HG03442 (cell line): ENCODE data around the gene SLC38A4.
A peak's percentile ranks its signal among the peaks of the same experiment; 100 is the strongest.
"Not testable (repeated sequence)": the region's sequence is repeated elsewhere in the genome, so short reads cannot be mapped to it uniquely, and the experiment has no call there.

ENCODE experiments used
- ATAC-seq: cut with Tn5 transposase; IDR thresholded peaks from one replicate; pipeline ENCODE4 v1.9.1; 2021; ENCODE audit warnings: mild to moderate bottlenecking, moderate library complexity; ENCODE audit not compliant: unreplicated experiment

SLC38A4 gene

DNA sequence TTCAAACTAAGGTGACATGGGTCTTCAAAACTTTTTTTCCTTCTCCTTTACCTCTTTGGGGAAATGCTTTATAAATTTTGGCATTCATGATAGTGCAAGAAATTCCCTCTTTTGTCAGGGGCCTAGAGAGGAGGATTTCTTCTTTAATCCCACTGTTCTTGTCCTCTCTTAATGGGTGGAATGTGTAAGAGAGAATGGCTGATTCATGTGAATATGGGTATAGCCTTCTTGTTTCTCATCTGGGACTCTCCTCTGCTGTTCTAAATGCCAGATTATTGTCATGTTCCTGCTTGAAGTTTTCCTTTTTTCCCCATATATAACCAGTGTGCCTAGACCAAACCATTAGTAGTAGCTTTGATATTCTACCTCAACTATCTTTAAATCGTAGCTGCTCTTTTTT, 46.7 kb downstream of the SLC38A4 start:
- no peak for ATAC-seq

DNA sequence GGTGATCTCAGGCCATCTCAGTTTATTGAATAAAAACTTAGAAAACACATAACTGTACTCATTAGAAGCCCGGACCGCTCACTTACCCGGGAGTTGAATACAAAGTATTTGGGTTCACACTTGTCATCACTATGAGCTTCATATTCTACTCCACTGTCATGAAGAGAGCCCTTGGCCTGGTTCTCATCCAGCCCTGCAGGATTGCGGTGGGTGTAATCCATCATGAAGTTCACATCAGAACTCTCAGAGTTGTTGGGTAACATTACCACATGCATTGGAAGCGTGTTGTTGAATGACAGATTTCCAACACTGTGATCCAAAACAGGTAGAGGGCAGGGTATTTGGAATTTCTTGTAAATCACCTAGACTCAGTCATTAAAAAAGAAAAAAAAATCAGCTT, 47.4 kb downstream of the SLC38A4 start:
- ATAC-seq, result no peak

DNA sequence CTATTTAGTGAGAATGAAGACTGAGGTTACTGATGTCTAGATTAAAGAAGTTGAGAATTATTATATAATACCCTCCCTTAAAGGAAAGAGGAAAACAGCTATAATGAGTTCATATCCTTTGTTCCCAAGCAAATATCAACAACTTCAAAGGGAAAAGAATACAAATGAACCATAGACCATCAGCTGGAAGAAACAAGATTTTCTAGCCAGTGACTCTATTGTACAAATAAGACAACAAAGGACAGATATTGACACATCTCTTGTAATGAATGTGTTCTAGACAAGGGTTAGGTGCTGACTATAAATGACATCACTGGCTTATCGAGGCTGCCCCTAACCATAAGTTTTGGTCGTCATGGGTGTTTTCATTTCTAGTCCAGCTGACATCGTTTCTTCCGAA, 48.2 kb downstream of the SLC38A4 start:
- no peak for ATAC-seq

DNA sequence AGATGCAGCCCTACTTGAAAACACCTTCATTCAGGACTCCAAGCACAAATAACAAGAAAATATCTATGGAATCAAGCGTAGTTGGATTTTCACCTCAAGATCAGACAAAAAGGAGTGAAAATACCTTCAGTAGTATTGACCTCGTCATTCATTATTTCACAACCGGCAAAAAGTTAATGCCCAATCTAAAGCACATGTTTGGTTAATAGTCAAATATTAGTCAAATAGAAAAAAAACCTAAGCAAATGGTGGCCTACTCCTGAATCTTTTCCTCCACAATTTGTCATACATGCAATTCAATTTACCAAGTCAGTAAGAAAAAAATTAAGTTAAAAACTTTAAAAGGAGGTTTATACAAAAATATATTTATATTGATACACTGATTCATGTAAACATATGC, 50.0 kb downstream of the SLC38A4 start:
- no peak for ATAC-seq

DNA sequence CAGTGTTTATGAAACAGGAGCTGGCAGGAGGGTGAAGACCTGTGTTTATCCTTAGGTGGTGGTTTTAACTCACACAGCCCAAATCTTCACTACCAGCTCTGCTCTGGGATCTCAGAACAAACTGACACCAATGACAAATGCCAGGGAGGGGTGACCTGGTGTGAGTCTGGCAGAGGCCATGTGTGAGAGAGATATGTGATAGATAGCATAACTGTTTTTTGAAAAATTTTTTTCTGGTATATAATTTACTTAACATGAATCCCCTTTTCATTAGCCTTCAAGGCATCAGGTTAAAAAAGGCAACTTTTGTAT, 51.5 kb downstream of the SLC38A4 start:
- ATAC-seq, result no peak

DNA sequence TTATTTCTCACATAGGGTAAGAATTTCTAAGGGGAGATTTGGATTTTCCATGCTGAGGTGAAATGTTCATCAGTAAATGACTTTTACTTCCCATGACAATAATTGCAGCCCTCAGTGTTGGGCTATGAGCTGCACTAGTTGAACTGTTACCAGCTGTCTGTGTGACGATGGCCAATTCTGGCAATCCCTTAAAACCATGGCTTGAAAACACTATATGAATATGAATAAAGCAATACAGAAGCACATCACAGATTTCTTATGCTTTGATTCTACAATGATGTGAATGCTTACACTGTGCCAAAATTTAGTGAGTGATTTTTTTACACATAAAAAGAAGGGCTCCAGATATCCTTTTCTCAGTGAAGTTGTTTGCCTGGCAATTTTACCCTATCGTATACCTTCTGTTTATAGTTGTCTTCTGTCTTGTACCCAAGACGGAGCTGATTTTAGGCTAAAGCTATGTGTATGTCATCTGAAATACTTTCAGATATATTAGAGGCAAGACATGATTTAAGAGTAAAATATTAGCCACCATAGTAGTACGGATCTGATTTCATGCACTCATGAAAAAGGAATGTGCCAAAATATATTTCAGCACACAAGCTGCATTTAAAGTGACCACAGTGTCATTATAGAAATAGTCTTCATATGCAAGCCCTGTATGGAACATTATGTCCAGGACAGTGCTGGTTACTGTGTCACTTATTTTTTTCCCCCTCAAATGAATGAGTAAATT, 52.0 kb downstream of the SLC38A4 start:
- ATAC-seq, result no peak

DNA sequence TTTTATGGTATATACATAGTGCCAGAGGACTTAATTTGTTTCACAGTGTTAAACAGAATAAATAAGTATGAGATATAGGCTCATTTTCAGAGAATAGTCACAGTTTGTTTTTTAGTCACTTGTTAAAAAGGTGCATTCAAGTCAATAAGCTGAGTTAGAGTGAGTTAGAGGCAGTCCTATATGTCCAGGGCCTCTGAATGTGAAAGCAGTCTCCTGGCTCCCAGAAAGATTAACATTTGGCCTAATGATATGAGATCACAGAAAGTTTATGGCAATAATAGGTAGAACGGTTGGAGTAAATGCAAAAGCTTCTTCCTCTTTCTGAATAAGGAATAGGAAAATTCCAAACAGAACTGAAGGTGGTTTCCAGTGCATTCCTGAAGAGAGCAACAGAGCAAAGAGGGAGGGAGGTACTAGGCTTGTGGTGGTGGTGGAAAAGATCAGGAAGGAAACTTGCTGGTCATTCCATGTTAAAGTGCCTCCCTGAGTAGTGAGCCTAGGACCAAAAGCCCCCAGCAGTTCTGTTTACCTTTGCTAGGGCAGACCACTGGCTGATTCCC, 54.4 kb downstream of the SLC38A4 start:
- ATAC-seq, result no peak

DNA sequence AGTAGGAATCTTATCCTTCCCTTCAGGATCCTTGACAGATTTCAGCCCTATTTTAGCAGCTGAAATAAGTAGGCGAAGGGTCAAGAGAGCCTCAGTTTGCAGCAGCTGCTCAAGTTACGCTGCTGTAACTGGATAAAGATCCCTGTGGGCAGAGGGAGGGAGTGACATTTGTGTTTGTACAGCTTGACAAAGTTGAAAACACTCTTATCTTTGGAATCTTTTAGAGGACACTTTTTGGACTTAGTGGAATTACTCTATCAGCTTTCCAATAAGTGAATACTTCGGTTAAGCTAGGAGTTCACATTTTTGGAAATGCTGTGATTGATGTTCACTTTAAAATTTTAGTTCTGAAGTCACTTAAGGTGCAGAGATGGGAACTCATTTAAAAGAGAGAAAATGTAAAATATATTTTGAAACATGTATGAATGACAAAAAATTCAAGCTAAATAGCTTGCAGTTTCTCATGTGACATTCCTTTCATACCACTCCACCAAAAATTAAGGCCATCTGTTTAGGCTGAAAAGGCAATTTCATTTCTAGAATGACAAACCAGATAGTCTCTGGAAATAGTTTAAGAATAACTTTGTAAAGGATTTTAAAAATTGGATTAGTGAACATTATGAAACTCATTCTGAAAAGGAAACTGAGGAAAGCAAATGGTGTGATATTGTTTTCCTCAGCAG, 55.2 kb downstream of the SLC38A4 start:
- no peak for ATAC-seq

DNA sequence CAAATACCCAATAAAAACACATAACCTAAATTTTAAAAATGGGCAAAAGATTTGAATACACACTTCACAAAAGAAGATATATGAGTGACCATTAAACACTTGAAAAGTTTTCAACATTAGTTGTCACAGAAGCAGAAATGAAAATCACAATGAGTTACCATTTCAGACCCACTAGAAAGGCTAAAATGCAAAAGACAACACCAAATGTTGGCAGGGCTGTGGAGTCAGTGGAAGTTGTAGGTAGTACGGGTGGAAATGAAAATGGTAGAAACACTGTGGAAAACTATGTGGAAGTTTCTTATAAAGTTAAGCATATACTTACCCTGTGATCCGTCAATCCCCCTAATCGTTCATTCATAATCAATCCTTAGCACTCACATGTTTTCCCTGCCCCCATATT, 61.8 kb downstream of the SLC38A4 start:
- no peak for ATAC-seq

DNA sequence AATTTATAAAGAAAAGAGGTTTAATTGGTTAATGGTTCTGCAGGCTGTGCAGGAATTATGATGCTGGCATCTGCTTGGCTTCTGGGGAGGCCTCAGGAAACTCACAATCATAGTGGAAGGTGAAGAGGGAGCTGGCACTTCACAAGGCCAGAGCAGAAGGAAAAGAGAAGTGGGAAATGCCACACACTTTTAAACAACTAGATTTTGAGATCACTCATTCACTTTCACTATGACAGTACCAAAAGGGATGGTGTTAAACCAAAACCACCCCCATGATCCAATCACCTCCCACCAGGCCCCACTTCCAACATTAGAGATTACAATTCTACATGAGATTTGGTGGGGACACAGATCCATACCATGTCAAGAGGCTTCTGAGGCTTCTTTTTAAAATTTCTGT, 62.6 kb downstream of the SLC38A4 start:
- peak; percentile 66 for ATAC-seq

DNA sequence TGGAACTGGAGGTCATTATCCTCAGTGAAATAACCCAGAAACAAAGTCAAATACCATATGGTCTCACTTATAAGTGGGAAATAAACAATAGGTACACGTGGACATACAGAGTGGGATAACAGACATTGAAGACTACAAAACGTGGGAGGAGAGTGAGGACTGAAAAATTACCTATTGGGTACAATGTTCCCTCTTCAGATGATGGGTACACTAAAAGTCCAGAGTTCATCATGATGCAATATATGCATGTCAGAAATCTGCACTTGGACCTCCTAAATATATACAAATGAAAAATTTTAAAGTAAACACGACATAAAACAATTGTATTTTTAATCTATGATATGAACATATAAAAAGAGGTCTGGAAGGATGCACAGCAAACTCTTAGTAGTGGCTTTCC, 71.2 kb downstream of the SLC38A4 start:
- ATAC-seq, result no peak

DNA sequence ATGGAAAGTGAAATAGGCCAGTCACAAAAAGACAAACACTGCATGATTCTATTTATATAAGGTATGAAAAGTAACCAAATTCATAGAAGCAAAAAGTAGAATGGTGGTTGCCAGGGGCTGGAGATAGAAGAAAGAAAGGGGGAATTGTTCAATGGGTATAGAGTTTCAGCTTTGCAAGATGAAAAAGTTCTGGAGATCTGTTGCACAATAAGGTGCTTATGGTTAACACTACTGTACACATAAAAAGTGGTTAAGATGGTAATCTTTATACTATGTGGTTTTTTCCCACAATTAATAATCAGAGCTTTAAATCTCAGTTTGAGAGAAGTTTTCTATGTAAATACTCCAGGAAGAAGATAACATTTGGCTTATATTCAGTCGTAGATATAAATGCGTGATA, 73.4 kb downstream of the SLC38A4 start:
- no peak for ATAC-seq

DNA sequence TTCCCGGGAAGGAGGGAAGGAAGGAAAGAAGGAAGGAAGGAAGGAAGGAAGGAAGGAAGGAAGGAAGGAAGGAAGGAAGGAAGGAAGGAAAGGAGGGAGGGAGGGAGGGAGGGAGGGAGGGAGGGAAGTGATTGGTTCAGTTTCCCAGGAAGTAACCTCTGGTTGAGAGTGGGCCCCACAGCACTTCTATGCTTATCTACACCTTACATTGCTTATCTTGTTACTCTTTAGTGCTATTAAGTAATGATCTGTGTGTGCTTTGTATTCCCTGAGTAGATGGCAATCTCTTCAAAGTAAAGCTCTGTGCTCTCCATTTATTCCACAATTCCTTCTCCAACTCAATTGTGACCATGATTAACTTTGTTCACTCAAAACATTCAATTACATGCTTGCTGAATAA, 74.6 kb downstream of the SLC38A4 start:
- ATAC-seq, result no peak

DNA sequence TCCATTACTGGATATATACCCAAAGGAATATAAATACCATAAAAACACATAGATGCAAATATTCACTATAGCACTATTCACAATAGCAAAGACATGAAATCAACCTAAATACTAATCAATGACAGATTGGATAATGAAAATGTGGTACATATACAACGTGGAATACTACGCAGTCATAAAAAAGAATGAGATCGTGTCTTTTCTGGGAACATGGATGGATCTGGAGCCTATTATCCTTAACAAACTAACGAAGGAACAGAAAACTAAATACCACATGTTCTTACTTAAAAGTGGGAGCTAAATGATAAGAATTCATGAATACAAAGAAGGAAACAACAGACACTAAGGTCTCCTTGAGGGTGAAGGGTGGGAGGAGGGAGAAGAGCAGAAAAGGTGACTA, 76.5 kb downstream of the SLC38A4 start:
- ATAC-seq, result no peak

DNA sequence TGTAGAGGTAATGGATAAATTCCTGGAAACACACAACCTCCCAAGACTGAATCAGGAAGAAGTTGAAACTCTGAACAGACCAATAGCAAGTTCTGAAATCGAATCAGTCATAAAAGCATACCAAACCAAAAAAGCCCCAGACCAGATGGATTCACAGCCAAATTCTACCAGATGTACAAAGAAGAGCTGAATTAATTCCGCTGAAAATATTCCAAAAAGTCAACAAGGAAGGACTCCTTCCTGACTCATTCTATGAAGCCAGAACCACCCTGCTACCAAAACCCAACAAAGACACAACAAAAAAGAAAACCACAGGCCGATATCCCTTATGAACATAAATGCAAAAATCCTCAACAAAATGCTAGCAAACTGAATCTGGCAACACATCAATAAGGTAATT, 81.5 kb downstream of the SLC38A4 start:
- no peak for ATAC-seq

DNA sequence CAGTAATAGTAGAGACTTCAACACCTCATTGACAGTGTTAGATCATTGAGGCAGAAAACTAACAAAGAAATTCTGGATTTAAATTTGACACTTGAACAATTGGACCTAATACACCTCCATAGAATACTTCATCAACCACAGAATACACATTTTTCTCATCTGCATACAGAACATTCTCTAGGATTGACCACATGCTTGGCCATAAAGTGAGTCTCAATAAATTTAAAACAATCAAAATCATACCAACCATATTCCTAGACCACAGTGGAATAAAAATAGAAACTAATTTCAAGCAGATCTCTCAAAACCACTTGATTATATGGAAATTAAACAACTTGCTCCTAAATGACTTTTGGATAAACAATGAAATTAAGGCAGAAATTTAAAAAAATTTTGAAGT, 82.3 kb downstream of the SLC38A4 start:
- ATAC-seq, result no peak

DNA sequence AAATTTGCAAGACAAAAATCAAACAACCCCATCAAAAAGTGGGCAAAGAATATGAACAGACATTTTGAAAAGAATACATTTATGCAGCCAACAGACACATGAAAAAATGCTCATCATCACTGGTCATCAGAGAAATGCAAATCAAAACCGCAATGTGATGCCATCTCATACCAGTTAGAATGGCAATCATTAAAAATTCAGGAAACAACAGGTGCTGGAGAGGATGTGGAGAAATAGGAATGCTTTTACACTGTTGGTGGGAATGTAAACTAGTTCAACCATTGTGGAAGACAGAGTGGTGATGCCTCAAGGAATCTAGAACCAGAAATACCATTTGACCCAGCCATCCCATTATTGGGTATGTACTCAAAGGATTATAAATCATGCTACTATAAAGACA, 83.5 kb downstream of the SLC38A4 start:
- ATAC-seq, result not testable (repeated sequence)

DNA sequence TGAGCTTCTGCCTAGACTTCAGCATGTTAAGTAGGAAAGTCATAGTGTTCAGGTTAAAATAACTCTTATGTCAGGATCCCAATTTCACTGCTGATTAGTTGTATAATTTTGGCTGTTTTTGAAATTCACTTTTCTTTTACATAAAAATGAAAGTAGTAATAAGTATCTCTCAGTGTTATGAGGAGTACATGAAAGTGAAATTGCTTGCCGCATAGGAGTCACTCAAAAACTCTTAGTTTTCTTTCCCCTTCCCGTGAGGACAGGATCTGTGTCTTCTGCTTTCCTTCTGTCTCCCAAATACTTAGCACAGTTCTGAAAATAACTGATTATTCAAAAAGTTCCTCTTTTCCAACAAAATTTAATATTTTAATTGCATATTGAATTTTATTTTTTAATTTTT, 100.5 kb downstream of the SLC38A4 start:
- no peak for ATAC-seq

DNA sequence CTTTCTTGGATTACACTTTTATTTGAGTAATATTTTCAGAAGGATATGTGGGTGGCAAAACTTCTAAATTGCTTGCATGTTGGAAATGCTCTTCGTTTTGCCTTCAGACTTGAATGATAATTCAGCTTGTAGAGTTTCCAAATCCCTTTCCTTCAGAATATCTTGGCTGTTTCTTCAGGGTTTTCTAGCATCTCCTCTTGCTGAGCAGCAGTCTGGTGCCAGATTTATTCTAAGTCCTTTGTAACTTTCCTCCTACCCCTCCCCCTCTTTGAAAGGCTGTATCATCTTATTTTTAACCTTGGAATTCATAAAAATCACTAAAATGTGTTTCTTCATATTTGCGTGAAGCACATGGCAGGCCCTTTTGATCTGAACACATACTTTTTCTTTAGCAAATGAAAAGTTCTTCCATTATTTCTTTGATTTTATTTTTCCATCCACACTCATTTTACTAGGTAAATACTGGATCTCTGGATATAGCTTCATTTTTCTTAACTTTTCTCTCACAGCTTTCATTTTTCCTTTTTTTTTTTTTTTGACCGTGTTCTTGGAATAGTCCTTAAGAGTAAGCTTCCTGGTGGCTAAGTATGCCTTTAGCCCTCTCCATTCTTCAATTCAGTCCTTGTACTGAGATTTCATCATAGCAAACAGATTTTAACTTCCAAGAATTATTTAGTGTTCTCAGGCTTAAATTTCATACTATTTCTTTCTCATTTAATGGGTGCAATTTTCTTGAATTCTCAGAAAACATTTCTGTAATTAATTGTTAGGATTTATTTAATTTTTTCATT, 102.0 kb downstream of the SLC38A4 start:
- ATAC-seq, result no peak

DNA sequence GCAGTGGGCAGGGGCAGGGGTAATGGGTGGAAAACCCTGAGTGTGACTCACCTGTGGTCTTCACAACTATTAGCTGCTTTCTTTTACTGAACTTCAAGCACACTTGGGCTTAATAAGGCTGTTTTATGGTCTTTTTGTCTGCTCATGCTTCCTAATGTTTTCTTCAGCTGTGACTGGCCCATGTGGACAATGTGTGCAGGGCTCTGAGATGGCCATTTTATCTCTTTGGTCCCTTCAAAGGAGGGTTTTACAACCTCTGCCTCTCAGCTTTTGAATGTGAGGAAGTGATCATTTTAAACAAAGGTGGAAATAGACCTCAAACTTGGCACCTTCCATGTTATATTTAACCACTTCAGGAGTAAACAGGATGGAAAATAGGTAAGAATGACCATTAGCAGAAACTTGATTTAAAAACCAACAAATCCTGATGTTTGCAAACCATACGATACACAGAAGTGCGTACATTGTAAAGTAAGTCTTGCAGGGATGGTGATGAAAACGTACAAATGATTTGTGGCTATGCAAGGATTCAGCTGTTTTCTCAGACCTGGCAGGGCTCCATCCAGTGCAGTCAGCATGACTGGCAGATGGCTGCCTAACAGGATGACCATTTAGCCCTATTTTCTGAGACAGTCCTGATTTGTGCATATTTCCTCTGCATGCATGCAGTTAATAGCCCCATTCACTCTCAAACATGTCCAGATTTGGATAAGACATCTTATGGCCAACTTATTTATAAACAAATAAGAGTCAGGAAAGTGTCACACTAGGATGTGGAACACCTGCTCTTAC, 103.2 kb downstream of the SLC38A4 start:
- no peak for ATAC-seq

DNA sequence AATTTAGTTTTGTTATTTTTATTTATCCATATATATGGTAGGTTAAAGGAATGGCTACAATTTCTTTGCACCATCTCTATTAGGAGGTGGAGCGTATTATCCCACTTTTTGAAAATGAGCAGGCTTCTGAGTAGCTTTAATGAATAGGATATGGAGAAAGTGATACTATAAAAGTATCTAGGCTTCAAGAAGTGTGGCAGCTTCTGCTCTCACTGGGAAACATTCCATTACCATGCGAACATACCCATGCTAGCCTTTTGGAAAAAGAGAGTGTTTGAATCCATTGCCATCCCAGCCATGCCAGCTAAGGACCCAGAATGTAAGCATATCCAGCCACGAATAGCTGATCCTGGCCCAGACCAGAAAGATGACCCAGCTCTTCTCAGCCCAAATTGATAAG, 107.3 kb downstream of the SLC38A4 start:
- no peak for ATAC-seq
